Measurements from ENCODE around the gene TAS2R60. TPM values are rescaled to one million over a fixed set of nuclear protein-coding genes. Genes with fewer than 3 reads are reported as not detected.
"Not testable (repeated sequence)": the region's sequence is repeated elsewhere in the genome, so short reads cannot be mapped to it uniquely, and the experiment has no call there.

The TAS2R60 gene
- total and polyA plus RNA-seq, 2 of the 8 experiments (the other 6 are each of a cell fraction or from before 2014, with no cell fraction given), result 0.15 to 0.32 TPM

DNA sequence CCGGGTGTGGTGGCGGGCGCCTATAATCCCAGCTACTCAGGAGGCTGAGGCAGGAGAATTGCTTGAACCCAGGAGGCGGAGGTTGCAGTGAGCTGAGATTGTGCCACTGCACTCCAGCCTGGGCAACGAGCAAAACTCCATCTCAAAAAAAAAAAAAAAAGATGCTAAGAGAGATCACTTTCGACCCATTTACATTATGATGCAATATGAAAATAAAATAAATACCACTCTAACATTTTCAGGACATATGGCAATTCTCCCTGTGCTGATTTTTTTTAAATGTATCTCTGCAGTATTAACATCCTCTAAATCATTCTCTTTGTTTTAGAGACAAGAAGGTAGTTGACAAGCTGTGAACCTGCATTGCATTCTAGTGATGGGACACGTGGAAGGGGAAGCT is 28.0 kb upstream of the TAS2R60 start:
- H4K20me1 ChIP-seq (replicated peaks in 1 of 2; ENCODE audit: control insufficient read depth in 1 of 2, insufficient read depth in 2 of 2, low read length in 2 of 2); H2AK5ac ChIP-seq (ENCODE audit: low read depth, low read length); H4K5ac ChIP-seq (ENCODE audit: insufficient read length, low read depth, low read length); H2BK5ac ChIP-seq (ENCODE audit: low read depth, low read length); FAIRE-seq; H2BK12ac ChIP-seq (ENCODE audit: low read depth, low read length); H3K36me3 ChIP-seq (ENCODE audit: control insufficient read depth in 2 of 4, insufficient read depth in 4 of 4, low read length in 3 of 4); H3K4ac ChIP-seq (replicated peaks; ENCODE audit: insufficient read length, low read depth, low read length); H3K18ac ChIP-seq (ENCODE audit: extremely low read depth, low read length); DNase-seq (ENCODE audit: low read depth in 1 of 2, low spot score in 2 of 2); H2BK20ac ChIP-seq (ENCODE audit: low read length); H3K56ac ChIP-seq (replicated peaks; ENCODE audit: insufficient read length, low read depth, low read length); H4K91ac ChIP-seq (replicated peaks; ENCODE audit: insufficient read length, low read length); H3K27me3 ChIP-seq (replicated peaks in 1 of 4; ENCODE audit: control insufficient read depth in 3 of 4, extremely low read depth in 1 of 4, insufficient read depth in 3 of 4, low read length in 3 of 4); H3K23ac ChIP-seq (ENCODE audit: insufficient read length); H3K79me1 ChIP-seq (ENCODE audit: low read depth, low read length); H2AFZ ChIP-seq (ENCODE audit: low read length); H3K4me2 ChIP-seq (ENCODE audit: insufficient read depth in 1 of 2, low read depth in 2 of 2, low read length in 2 of 2); H3K9ac ChIP-seq (replicated peaks in 1 of 4; ENCODE audit: extremely low read depth in 1 of 4, low read depth in 3 of 4, low read length in 3 of 4); H3K27ac ChIP-seq (ENCODE audit: low read depth, low read length); H3K9me3 ChIP-seq (ENCODE audit: insufficient read depth in 2 of 2, low read depth in 1 of 2, low read length in 1 of 2); H3K79me2 ChIP-seq (ENCODE audit: control insufficient read depth in 1 of 2, insufficient read depth in 2 of 2, low read length in 2 of 2); H3K4me3 ChIP-seq (ENCODE audit: extremely low read depth in 1 of 4, insufficient read depth in 2 of 4, low read depth in 3 of 4, low read length in 4 of 4); H3K23me2 ChIP-seq (ENCODE audit: low read depth, low read length); H4K8ac ChIP-seq (ENCODE audit: extremely low read depth, insufficient read depth, low read length); H3K14ac ChIP-seq (ENCODE audit: insufficient read length); H2BK15ac ChIP-seq (ENCODE audit: low read length): not testable (repeated sequence)
- Histone ChIP-seq H3K4me1 (replicated peaks in 1 of 4; ENCODE audit: control insufficient read depth in 3 of 4, insufficient read depth in 4 of 4, low read length in 3 of 4) (peaks cover 4 to 15% (median 9%) of the 10 kb centered on the region in 4 experiments; a peak in 6 of 7 replicates), H2BK120ac (replicated peaks; ENCODE audit: low read depth, low read length) (peak overlapping the region; percentile 69)
- WGBS, 2 experiments (ENCODE audit: extremely low coverage in 1 of 2, insufficient coverage in 1 of 2, insufficient read length in 1 of 2, insufficient replicate concordance in 2 of 2, low coverage in 1 of 2, low lambda C conversion rate in 2 of 2, missing lambda C conversion rate in 1 of 2), result 84% methylated on average over 7 of the region's 7 CpGs; no CpG with 5 or more reads in 1 of the 2 experiments
- ChIA-PET CTCF (ENCODE audit: partially characterized antibody) (interaction anchor here (0.5 to 5.2 kb wide), 22 partner anchors 8 to 1239 kb away, joined by 3 to 65 read pairs (median 6); partner anchors contain the start of genes EPHA1 and OR6V1), POLR2A (ENCODE audit: partially characterized antibody) (interaction anchor here (0.9 to 1.9 kb wide), 3 partner anchors 9 to 27 kb away, joined by 5 to 7 read pairs (median 6); no protein-coding TSS in a partner anchor)
